AG10803 (cell line): ENCODE data around the gene RBMS3.
A peak's percentile ranks its signal among the peaks of the same experiment; 100 is the strongest.

ENCODE experiments used
- DNase-seq: peaks from one replicate; pipeline ENCODE4 v3.0.0; 2010; ENCODE audit warnings: low read depth
- H3K4me3 ChIP-seq: 2 replicates; pipeline ENCODE4 v1.5.1; 2011; ENCODE audit warnings: mild to moderate bottlenecking, low read length, control low read depth
- CTCF ChIP-seq: conservative IDR thresholded peaks from 2 replicates; pipeline ENCODE4 v1.5.1; 2011; ENCODE audit warnings: mild to moderate bottlenecking, low read length, control low read depth, inconsistent platforms

Gene RBMS3

GRCh38 chr3:29973763-29974162 is 692.9 kb downstream of the RBMS3 start:
- H3K4me3 ChIP-seq: no peak overlapping the region
- no peak for DNase-seq
- TF ChIP-seq CTCF: no peak

- no peak for TF ChIP-seq CTCF
- H3K4me3 ChIP-seq: no peak overlapping the region
- DNase-seq: no peak
These were observed 696.0 kb downstream of the RBMS3 start for GRCh38 chr3:29976871-29977270.

- DNase-seq: peak; percentile 73
- TF ChIP-seq CTCF: no peak
- H3K4me3 ChIP-seq: no peak overlapping the region
These were observed 696.5 kb downstream of the RBMS3 start for GRCh38 chr3:29977360-29977759.

GRCh38 chr3:29978036-29978435 is 697.2 kb downstream of the RBMS3 start:
- TF ChIP-seq CTCF: no peak
- DNase-seq: peak; percentile 34
- H3K4me3 ChIP-seq: no peak overlapping the region

GRCh38 chr3:29991198-29991597 is 710.3 kb downstream of the RBMS3 start:
- no peak for DNase-seq
- TF ChIP-seq CTCF: no peak
- H3K4me3 ChIP-seq: no peak overlapping the region

GRCh38 chr3:30002797-30003196 is 721.9 kb downstream of the RBMS3 start:
- TF ChIP-seq CTCF: no peak
- no peak for DNase-seq
- H3K4me3 ChIP-seq: no peak overlapping the region

GRCh38 chr3:30003741-30004140 is 722.9 kb downstream of the RBMS3 start:
- DNase-seq: peak; percentile 48
- TF ChIP-seq CTCF: no peak

More at GRCh38 chr3:30003741-30004140, 722.9 kb downstream of the RBMS3 start:
- H3K4me3 ChIP-seq: no peak overlapping the region
